B cell (primary cell): ENCODE results near the gene CDR2L. TPM values are rescaled to one million over a fixed set of nuclear protein-coding genes. Genes with fewer than 3 reads are reported as not detected.

ENCODE experiments used
- ATAC-seq: fragments of 200-7000 bp; cut with Tn5 transposase; one replicate; pipeline ENCODE4 v1.10.0; 2021; ENCODE audit warnings: low read depth, mild to moderate bottlenecking, moderate number of reproducible peaks, moderate library complexity
- CTCF ChIA-PET: fragments of 350-600 bp; sonication (Branson Sonifier 250); formaldehyde crosslinking; loops from one replicate; lab custom pipeline; 2021; ENCODE audit warnings: antibody characterized with exemption, inconsistent platforms; lab: Charles Lee
- POLR2A ChIA-PET: fragments of 350-600 bp; sonication (Branson Sonifier 250); formaldehyde crosslinking; loops from one replicate; lab custom pipeline; 2021; ENCODE audit warnings: antibody characterized with exemption; lab: Charles Lee
- DNase-seq: peaks from one replicate; pipeline ENCODE4 v3.0.0; 2013
- H2AFZ ChIP-seq: 2 replicates; pipeline ENCODE4 v1.6.1; 2012; ENCODE audit warnings: mild to moderate bottlenecking, low read depth, low read length; ENCODE audit not compliant: insufficient read depth, poor library complexity, severe bottlenecking
- H3K27ac ChIP-seq, 2 donors: 1 replicate in 1 of 2; 2 replicates in 1 of 2; pipeline ENCODE4 v1.5.1; 2012 to 2013; ENCODE audit warnings: low read length in 2 of 2, mild to moderate bottlenecking in 2 of 2, moderate library complexity in 1 of 2
- H3K27me3 ChIP-seq, 4 experiments: fragments of 200-600 bp in 1 of 4; sonication (generic) in 1 of 4; replicated peaks in 1 of 4; 1 replicate in 2 of 4; 2 replicates in 2 of 4; pipeline versions ENCODE4 v1.6.1 to v1.7.0; 2013 to 2016; ENCODE audit warnings: low read length in 3 of 4, mild to moderate bottlenecking in 2 of 4, mixed read lengths in 1 of 4, moderate library complexity in 1 of 4; ENCODE audit not compliant: insufficient read depth in 4 of 4, control insufficient read depth in 3 of 4; ENCODE audit errors: control extremely low read depth in 1 of 4
- H3K36me3 ChIP-seq, 2 experiments: replicated peaks in 1 of 2; 1 replicate in 1 of 2; 2 replicates in 1 of 2; pipeline versions ENCODE4 v1.6.1 to v1.7.1; 2013; ENCODE audit warnings: low read length in 1 of 2; ENCODE audit not compliant: insufficient read depth in 2 of 2, control insufficient read depth in 1 of 2; ENCODE audit errors: control extremely low read depth in 1 of 2, extremely low read depth in 1 of 2
- H3K4me1 ChIP-seq, 2 donors: fragments of 200-600 bp in 1 of 2; sonication (generic) in 1 of 2; 1 replicate in 1 of 2; 2 replicates in 1 of 2; pipeline versions ENCODE4 v1.5.1 to v1.6.1; 2013 to 2017; ENCODE audit warnings: low read length in 2 of 2; ENCODE audit not compliant: control insufficient read depth in 2 of 2, insufficient read depth in 2 of 2
- H3K4me2 ChIP-seq: replicated peaks from 2 replicates; pipeline ENCODE3; 2012; ENCODE audit warnings: mild to moderate bottlenecking, low read depth, low read length; ENCODE audit not compliant: poor library complexity, severe bottlenecking
- H3K4me3 ChIP-seq, 5 experiments: fragments of 200-600 bp in 1 of 5; sonication (generic) in 1 of 5; 1 replicate in 3 of 5; 2 replicates in 2 of 5; pipeline versions ENCODE4 v1.5.1 to v1.7.0; 2011 to 2016; ENCODE audit warnings: low read length in 4 of 5, mild to moderate bottlenecking in 4 of 5, low read depth in 2 of 5, control low read depth in 1 of 5, moderate library complexity in 1 of 5; ENCODE audit not compliant: insufficient read depth in 1 of 5; ENCODE audit errors: control extremely low read depth in 1 of 5, extremely low read depth in 1 of 5
- H3K79me2 ChIP-seq: fragments of 200-600 bp; sonication (generic); one replicate; pipeline ENCODE4 v1.6.0; 2016; ENCODE audit warnings: low read length; ENCODE audit not compliant: control insufficient read depth, insufficient read depth
- H3K9ac ChIP-seq: fragments of 200-600 bp; sonication (generic); 2 replicates; pipeline ENCODE4 v1.6.1; 2017; ENCODE audit warnings: mild to moderate bottlenecking, low read length, moderate library complexity
- H3K9me3 ChIP-seq, 3 donors: one replicate each; pipeline versions ENCODE4 v1.6.1 to v1.7.1; 2013; ENCODE audit warnings: low read length in 2 of 3; ENCODE audit not compliant: control insufficient read depth in 2 of 3, insufficient read depth in 1 of 3; ENCODE audit errors: control extremely low read depth in 1 of 3
- H4K20me1 ChIP-seq: 2 replicates; pipeline ENCODE4 v1.6.0; 2012; ENCODE audit warnings: mild to moderate bottlenecking, low read length; ENCODE audit not compliant: insufficient read depth, control insufficient read depth, poor library complexity, severe bottlenecking
- H3K27ac Mint-ChIP-seq: one replicate; pipeline ENCODE4 v1.8.0; 2021; ENCODE audit warnings: mixed read lengths
- H3K27me3 Mint-ChIP-seq: one replicate; pipeline ENCODE4 v1.8.0; 2021; ENCODE audit warnings: mixed read lengths
- H3K4me1 Mint-ChIP-seq: one replicate; pipeline ENCODE4 v1.8.0; 2021; ENCODE audit warnings: mixed read lengths
- H3K4me3 Mint-ChIP-seq: one replicate; pipeline ENCODE4 v1.8.0; 2021; ENCODE audit warnings: mixed read lengths
- H3K9me3 Mint-ChIP-seq: one replicate; pipeline ENCODE4 v1.8.0; 2022; ENCODE audit warnings: mixed read lengths; ENCODE audit not compliant: insufficient read depth
- EZH2 ChIP-seq: IDR thresholded peaks from 2 replicates; pipeline ENCODE4 v1.6.1; 2012; ENCODE audit warnings: borderline replicate concordance, low read depth, mild to moderate bottlenecking, moderate library complexity, low read length; ENCODE audit not compliant: insufficient read depth, poor library complexity, severe bottlenecking
- WGBS: methylation state at CpG from one replicate; pipeline ENCODE4 v1.1.5; 2013; ENCODE audit warnings: missing lambda C conversion rate; ENCODE audit not compliant: insufficient coverage; 5-methylcytosine and 5-hydroxymethylcytosine counted together
- intact Hi-C: fragments of 100-400 bp; cut with micrococcal nuclease; formaldehyde crosslinking; loops from one replicate; pipeline ENCODE4 v1.10.0; 2022
- polyA plus RNA-seq: library from polyadenylated mRNA; depleted of rRNA; stranded (reverse); fragments of >200 nt; gene quantifications from 2 replicates; pipeline ENCODE4 v1.2.3, GENCODE V29; 2012
- total RNA-seq, 2 donors: library from RNA; stranded (reverse); fragments of 120-200 nt in 1 of 2; gene quantifications; 1 replicate in 1 of 2; 2 replicates in 1 of 2; pipeline versions ENCODE4 v1.2.3 to v1.2.4, GENCODE V29; 2013 to 2022
- TF ChIP-seq, protein P1 (sequence below): fragments of 200-600 bp; IDR thresholded peaks from one replicate; pipeline ENCODE4 v1.8.0; 2022; ENCODE audit warnings: antibody characterized with exemption, mild to moderate bottlenecking

The CDR2L gene
- total and polyA plus RNA-seq, 2 donors (not counting 1 experiment from before 2014, with no cell fraction given): 0.03 TPM; not detected in 1

DNA sequence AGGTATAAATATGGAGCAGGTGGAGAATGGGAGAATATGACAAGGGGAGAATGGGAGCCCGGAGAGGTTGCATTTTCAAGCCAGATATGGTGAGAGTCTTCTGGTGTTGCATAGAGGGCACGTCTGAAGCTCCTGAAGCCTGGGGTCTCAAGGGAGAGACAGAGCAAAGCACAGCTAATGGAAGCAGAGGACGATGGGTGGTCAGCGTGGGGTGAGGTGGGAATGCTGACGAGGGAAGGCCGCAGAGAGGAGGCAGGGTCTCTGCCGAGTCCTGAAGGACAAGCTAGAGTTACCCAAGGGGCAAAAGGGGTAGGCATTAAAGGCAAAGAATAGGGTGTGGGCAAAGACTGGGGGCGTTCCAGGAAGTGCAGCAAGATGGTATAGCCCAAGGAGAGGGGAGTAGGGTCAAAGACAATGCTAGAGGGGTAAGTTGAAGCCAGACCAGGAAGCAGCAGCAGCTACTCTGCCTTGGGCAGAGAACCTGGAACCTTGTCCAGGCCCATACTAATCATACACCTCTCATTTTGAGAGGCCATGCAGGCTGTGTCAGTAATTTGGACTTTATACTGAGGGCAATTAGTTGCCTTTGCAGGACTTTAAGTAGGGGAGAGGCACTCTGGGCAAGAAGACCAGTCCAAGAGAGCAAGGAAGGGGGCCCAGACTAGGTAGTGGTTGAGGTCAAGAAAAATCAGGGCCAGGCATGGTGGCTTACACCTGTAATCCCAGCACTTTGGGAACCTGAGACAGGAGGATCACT is 49.1 kb upstream of the CDR2L start:
- Mint-ChIP-seq H3K9me3 (no peaks in the 10 kb centered on the region), H3K4me3 (no peak overlapping the region), H3K27ac (no peak overlapping the region), H3K4me1 (no peaks in the 10 kb centered on the region), H3K27me3 (peaks cover 55% of the 10 kb centered on the region)
- H3K36me3 ChIP-seq: no peaks in the 10 kb centered on the region
- DNase-seq (no peak), ATAC-seq (no peak)
- H3K79me2 ChIP-seq: no peaks in the 10 kb centered on the region
- H3K27ac ChIP-seq: no peak overlapping the region
- H3K9ac ChIP-seq: no peak overlapping the region
- TF ChIP-seq EZH2: no peak
- TF ChIP-seq, protein P1, sequence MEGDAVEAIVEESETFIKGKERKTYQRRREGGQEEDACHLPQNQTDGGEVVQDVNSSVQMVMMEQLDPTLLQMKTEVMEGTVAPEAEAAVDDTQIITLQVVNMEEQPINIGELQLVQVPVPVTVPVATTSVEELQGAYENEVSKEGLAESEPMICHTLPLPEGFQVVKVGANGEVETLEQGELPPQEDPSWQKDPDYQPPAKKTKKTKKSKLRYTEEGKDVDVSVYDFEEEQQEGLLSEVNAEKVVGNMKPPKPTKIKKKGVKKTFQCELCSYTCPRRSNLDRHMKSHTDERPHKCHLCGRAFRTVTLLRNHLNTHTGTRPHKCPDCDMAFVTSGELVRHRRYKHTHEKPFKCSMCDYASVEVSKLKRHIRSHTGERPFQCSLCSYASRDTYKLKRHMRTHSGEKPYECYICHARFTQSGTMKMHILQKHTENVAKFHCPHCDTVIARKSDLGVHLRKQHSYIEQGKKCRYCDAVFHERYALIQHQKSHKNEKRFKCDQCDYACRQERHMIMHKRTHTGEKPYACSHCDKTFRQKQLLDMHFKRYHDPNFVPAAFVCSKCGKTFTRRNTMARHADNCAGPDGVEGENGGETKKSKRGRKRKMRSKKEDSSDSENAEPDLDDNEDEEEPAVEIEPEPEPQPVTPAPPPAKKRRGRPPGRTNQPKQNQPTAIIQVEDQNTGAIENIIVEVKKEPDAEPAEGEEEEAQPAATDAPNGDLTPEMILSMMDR: no peak
- H4K20me1 ChIP-seq: no peaks in the 10 kb centered on the region
- H3K9me3 ChIP-seq: peaks cover 0 to 2% (median 0%) of the 10 kb centered on the region in 3 donors
- WGBS: 92% methylated on average over 8 of the region's 8 CpGs
- ChIA-PET CTCF (interaction anchor here (1.6 kb wide), 1 partner anchor 24 kb away, joined by 4 read pairs; no protein-coding TSS in a partner anchor), POLR2A (no interaction called here)
- intact Hi-C loops: no loop called here
- H3K27me3 ChIP-seq: peaks cover 0 to 60% (median 14%) of the 10 kb centered on the region in 4 experiments
- no peak overlapping the region for H2AFZ ChIP-seq
- H3K4me2 ChIP-seq: no peak overlapping the region
- no peak overlapping the region for H3K4me3 ChIP-seq
- H3K4me1 ChIP-seq: no peaks in the 10 kb centered on the region

DNA sequence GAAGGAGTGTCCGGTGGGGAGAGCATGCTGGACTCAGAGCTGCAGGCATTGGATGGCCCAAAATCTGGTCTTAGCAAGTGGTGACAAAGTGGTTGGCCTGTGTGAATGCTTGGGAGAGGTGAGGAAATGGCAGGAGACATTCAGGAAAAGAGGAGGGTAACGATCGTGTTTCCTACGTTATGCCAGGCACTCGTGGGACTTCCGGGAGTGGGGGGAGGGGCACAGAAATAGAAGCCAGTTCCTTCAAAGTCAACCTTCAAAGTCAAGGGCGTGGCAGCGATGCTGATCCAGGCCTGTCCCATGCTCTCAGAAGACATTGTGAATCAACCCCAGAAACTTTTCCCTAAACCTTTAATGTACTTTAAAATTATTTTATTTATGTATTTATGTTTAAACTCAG is 47.9 kb upstream of the CDR2L start:
- ATAC-seq (no peak), DNase-seq (no peak)
- Histone ChIP-seq H3K79me2 (no peaks in the 10 kb centered on the region), H3K36me3 (no peaks in the 10 kb centered on the region), H3K27ac (no peak overlapping the region), H3K4me2 (no peak overlapping the region), H3K27me3 (peaks cover 0 to 57% (median 14%) of the 10 kb centered on the region in 4 experiments), H4K20me1 (no peaks in the 10 kb centered on the region), H3K9ac (no peak overlapping the region), H3K4me3 (no peak overlapping the region), H3K4me1 (no peaks in the 10 kb centered on the region), H2AFZ (no peak overlapping the region), H3K9me3 (peaks cover 0 to 2% (median 0%) of the 10 kb centered on the region in 3 donors)
- H3K4me3 Mint-ChIP-seq: no peak overlapping the region
- H3K9me3 Mint-ChIP-seq: no peaks in the 10 kb centered on the region
- ChIA-PET CTCF (interaction anchor here (1.6 kb wide), 1 partner anchor 23 kb away, joined by 4 read pairs; no protein-coding TSS in a partner anchor), POLR2A (interaction anchor here (0.7 kb wide), 1 partner anchor 1333 kb away, joined by 4 read pairs; no protein-coding TSS in a partner anchor)
- no peaks in the 10 kb centered on the region for H3K4me1 Mint-ChIP-seq
- TF ChIP-seq EZH2: no peak
- TF ChIP-seq, protein P1: no peak
- 47% methylated on average over 3 of the region's 8 CpGs for WGBS
- peaks cover 57% of the 10 kb centered on the region for H3K27me3 Mint-ChIP-seq
- no peak overlapping the region for H3K27ac Mint-ChIP-seq
- intact Hi-C loops: no loop called here
